ENCODE measurements around the gene SIVA1. TPM values are rescaled to one million over a fixed set of nuclear protein-coding genes. Genes with fewer than 3 reads are reported as not detected.

The SIVA1 gene, protein sequence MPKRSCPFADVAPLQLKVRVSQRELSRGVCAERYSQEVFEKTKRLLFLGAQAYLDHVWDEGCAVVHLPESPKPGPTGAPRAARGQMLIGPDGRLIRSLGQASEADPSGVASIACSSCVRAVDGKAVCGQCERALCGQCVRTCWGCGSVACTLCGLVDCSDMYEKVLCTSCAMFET
- 100 to 1,000 TPM in 1 of 4 donors, 10 to 100 TPM in 3; 49.7 to 103 (median 58.3) TPM for polyA plus RNA-seq (ENCODE audit: insufficient read length in 4 of 4)

DNA sequence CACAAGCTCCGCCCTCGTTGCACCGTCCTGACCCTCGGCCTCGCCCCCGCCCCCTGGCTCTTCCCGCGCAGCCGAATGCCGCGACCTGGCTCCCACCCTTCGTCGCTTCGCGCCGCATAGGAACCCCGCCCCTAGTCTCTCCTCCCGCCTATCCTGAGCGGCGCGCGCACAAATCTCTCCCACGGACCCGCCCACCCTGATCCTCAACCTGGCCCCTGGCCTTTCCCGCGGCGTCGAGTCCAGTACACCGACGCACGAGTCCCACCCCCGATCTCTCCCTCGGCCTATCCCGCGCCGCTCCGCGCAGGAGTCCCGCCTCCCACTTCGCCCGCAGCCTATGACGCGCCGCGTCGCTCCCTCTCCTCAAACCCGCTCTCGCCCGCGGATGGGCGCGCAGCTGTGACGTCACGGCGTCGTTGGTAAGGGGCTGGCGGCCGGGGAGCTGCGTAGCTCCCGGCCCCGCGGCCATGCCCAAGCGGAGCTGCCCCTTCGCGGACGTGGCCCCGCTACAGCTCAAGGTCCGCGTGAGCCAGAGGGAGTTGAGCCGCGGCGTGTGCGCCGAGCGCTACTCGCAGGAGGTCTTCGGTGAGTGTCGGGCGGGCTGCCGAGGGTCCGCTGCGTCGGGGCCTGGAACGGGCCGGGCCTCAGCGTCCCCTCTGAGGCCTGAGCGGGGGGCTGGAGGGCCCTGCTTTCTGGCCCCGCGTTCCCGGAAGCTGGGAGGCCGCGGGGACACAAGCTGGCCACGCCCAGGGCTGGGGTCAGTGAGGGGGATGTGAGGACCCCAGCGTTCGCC, at the start of gene SIVA1:
Gene SIVA1 (plus strand): TSS at position 413 of the 793 bp plus-strand sequence. CDS start 55 bp downstream, at position 468.
- peak; percentile 97 to 100 (median 98) for DNase-seq (ENCODE audit: low read depth in 4 of 4, low spot score in 3 of 4)

DNA sequence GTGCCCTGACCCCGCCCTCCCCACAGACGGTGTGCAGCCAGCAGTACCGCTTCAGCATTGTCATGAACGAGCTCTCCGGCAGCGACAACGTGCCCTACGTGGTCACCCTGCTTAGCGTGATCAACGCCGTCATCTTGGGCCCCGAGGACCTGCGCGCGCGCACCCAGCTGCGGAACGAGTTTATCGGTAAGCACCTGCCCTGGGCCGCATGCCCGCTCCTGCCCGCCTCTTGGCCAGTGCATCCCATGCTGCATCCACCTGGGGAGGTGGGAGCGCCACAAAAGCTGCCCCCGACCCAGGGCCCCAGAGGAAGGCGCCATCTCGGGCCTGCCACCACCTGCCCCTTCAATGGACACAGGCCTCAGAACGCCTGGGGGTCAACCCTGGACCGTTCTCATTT, 49.7 kb upstream of the SIVA1 start:
- no peak for DNase-seq (ENCODE audit: low read depth in 4 of 4, low spot score in 3 of 4)

DNA sequence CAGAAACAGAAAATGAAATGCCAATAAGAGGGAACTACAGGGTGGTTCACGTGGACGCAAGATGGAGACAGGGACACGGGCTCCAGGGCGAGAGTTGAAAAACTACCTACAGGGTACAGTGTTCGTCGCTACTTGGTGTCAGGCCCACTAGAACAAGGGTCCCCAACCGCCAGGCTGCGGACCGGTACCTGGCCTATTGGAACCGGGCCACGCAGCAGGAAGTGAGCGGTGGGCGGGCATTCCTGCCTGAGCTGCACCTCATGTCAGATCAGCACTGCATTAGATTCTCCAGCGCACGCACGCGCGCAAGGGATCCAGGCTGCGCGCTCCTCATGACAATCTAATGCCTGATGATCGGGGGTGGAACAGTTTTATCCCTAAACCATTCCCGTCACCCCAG, 48.7 kb upstream of the SIVA1 start:
- DNase-seq (ENCODE audit: low read depth in 4 of 4, low spot score in 3 of 4), result no peak

DNA sequence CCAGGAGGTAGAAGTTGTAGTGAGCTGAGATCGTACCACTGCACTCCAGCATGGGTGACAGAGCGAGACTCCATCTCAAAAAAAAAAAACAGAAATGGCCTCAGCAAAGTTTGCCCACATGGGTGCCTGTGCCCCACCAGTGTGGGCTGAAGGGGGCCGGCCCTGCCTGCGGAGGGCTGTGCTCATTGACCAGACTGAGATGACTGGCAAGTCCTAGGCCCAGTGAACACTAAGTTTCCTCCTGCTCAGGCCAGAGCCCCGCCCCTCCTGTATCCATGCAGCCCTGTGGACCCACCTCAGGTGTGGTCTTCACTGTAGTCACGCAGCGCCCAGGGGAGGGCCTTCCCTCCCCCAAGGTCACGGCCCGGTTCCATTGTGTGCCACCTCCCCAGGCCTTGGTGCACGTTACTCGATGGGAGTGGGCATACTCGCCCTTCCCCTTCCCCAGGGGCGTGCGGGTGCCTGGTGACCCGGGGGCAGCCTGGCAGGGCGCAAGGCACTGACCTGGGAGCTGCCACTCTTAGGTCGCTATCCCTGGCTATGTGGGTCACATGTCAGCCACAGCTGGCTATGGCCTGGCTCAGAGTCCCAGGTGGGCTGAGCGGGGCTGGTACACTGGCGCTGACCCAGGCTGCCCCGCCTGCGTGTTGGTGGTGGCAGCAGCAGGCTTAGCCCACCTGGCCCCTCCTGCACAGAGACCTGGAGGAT, 47.5 kb upstream of the SIVA1 start:
- DNase-seq (ENCODE audit: low read depth in 4 of 4, low spot score in 3 of 4), result no peak

DNA sequence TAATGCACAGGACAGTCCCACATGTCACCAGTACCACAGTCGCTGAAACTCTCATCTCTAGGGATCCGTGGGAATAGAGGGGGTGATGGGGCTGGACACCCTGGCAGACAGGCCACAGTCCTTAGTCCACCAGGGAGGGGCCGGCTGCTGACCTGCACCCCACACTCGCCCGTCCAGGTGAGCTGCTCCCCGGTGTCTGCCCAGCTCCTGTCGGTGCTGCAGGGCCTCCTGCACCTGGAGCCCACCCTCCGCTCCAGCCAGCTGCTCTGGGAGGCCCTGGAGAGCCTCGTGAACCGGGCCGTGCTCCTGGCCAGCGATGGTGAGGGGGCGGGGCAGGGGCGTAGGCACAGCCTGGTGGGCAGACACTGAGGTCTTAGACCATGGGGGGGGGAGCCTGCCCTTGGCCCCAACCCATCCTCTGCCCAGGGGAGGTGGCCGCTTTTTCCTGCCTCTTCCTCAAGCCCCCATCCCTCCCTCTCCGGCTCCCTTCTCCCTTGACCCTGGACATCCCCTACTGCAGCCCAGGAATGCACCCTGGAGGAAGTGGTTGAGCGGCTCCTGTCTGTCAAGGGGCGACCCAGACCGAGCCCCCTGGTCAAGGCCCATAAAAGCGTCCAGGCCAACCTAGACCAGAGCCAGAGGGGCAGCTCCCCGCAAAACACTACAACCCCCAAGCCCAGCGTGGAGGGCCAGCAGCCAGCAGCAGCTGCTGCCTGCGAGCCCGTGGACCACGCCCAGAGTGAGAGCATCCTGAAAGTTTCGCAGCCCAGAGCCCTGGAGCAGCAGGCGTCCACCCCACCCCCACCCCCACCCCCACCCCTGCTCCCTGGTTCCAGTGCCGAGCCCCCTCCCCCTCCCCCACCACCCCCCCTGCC, 46.0 kb upstream of the SIVA1 start:
- no peak for DNase-seq (ENCODE audit: low read depth in 4 of 4, low spot score in 3 of 4)

DNA sequence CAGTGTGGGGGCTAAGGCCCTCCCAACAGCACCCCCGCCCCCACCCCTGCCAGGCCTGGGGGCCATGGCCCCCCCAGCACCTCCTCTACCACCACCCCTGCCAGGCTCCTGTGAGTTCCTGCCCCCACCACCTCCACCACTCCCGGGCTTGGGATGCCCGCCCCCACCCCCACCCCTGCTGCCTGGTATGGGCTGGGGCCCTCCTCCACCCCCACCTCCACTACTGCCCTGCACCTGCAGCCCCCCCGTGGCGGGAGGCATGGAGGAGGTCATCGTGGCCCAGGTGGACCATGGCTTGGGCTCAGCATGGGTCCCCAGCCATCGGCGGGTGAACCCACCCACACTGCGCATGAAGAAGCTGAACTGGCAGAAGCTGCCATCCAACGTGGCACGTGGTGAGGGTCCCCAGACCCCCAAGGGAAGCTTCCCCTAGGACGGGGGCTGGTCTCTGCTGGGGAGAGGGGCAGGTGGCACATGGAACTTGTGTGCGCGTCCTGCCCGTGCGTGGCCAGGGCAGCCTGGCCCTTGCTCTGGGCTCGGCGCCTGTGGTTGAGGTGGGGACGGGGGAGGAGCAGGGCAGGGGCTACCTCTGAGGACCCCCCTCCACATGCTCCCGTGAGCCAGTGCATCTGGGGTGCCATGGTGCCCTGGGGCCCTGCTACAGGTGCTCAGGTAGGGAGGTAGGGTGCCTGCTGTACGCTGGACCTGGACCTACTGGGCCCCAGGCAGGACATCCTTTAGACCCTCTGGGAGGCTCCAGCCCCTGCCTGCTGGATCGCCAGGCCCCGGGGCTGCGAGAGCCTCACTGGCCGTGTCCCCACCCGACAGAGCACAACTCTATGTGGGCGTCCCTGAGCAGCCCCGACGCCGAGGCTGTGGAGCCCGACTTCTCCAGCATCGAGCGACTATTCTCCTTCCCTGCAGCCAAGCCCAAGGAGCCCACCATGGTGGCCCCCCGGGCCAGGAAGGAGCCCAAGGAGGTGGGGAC, 45.0 kb upstream of the SIVA1 start:
- DNase-seq (ENCODE audit: low read depth in 4 of 4, low spot score in 3 of 4), result no peak

DNA sequence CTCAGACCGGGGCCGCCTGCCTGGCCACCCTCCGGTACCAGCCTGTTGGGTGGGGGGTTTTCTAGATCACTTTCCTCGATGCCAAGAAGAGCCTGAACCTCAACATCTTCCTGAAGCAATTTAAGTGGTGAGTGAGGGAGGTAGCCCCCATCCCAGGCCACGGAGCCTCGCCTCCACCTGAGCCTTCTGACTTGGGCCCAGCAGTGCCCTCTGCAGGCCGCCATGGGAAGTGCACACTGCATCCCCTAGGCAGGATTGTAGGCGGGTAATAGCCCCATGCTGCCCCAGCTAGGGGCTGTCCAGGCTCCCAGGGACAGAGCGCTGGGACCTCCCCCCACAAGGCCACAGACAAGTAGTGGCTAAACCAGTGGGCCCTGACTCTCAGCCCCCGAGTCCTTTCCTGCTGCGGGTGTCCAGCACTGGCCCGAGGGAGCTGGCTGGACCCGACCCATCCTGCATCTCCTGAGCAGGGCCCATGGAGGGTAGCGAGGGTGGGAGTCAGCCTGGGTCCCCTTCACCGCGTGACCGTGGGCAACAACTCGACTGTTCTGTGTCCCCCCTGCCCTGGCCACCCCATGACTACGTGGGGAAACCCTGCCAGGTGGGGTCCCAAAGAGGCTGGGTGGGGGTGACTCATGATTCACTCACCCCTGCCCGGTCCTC, 44.2 kb upstream of the SIVA1 start:
- DNase-seq (ENCODE audit: low read depth in 4 of 4, low spot score in 3 of 4), result no peak

DNA sequence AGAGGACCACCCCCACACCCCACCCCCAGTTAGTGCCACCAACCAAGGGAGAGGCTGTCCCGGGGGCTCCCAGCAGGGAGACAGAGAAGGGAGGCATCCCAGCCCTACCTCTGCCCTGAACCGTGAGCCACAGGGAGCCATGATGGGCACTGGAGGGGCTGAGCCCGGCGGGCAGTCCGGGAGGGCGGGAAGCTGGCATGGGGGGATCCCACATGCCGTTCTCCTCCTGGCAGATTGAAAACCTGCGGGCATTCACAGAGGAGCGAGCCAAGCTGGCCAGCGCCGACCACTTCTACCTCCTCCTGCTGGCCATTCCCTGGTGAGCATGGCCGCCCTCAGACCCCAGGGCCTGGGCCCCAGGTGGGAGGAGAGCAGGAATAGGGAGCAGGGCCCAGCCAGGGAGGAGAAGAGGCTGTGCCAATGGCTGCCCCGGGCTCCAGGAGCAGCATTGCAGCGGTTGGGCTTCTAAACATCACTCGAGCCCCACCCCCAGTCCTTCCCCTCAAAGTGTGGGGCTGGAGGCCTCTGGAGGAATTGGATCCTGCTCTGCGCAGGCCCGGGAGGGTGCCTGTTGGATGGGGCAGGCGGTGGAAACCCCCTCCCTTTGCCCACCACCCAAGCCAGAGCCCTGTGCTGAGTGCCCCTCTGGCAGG, 43.4 kb upstream of the SIVA1 start:
- DNase-seq (ENCODE audit: low read depth in 4 of 4, low spot score in 3 of 4), result no peak

DNA sequence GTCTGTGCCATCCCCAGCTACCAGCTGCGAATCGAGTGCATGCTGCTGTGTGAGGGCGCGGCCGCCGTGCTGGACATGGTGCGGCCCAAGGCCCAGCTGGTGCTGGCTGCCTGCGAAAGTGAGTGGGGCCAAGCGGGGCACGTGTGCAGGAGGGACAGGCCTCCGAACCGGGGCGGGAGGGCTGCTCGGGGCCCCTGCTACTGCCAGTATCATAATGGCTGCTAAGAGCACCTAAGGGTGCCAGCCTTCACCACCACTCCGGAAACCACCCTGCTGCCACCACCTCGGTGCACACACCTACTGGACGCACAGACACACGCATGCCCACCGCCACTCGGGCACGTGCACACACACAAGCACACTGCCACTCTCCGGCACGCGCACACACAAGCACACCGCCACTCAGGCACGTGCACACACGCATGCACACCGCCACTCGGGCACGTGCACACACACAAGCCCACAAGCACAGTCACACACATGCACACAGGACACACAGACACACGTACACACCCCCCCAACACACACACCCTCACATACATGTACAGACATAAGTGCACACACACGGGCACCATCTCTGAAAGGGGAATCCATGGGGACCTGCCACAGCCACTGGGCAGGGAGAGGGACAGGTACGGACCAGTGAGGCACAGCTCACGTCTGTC, 42.7 kb upstream of the SIVA1 start:
- no peak for DNase-seq (ENCODE audit: low read depth in 4 of 4, low spot score in 3 of 4)

DNA sequence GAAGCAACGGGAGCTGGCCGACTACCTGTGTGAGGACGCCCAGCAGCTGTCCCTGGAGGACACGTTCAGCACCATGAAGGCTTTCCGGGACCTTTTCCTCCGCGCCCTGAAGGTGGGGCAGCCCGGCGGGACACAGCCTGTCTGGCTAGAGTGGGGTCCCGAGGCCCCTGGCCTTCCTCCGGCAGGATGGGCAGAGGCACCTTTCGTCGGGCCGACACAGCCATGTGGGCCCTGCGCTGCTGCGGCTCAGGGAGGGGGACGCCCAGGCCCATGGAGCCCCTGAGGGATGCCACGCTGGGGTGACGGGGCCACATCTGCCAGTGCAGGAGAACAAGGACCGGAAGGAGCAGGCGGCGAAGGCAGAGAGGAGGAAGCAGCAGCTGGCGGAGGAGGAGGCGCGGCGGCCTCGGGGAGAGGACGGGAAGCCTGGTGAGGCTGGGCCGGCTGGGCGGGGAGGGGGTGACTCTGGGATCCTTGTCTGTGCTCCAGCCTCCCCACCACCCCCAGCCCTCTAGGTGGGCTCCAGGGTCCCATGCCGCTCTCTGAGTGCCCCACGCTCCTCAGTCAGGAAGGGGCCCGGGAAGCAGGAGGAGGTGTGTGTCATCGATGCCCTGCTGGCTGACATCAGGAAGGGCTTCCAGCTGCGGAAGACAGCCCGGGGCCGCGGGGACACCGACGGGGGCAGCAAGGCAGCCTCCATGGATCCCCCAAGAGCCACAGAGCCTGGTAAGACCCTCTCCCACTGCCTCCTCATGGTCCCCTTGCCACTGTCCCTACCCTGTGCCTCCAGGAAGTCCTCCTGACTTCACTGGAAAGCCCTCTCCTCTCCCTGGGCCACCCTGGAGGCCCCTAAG, 39.8 kb upstream of the SIVA1 start:
- no peak for DNase-seq (ENCODE audit: low read depth in 4 of 4, low spot score in 3 of 4)

DNA sequence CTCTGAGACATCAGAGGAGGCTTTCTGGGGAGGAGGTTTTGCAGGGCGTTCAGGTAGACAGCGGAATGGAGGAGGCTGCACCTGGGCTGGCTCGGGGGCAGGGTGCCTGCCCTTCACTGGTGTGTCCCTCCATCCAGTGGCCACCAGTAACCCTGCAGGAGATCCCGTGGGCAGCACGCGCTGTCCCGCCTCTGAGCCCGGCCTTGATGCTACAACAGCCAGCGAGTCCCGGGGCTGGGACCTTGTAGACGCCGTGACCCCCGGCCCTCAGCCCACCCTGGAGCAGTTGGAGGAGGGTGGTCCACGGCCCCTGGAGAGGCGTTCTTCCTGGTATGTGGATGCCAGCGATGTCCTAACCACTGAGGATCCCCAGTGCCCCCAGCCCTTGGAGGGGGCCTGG, 38.9 kb upstream of the SIVA1 start:
- no peak for DNase-seq (ENCODE audit: low read depth in 4 of 4, low spot score in 3 of 4)

DNA sequence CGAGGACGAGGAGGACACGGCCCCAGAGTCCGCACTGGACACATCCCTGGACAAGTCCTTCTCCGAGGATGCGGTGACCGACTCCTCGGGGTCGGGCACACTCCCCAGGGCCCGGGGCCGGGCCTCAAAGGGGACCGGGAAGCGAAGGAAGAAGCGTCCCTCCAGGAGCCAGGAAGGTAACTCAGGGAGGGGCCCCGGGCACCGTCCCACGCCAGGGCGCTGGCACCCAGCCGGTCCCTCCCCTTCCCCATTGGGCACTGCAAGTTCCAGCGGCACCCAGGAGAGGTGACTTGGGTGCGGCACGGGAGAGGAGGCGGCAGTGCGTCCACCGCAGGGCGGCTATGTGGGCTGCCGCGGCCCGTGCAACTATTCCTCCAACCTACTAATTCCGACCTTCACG, 38.3 kb upstream of the SIVA1 start:
- DNase-seq (ENCODE audit: low read depth in 4 of 4, low spot score in 3 of 4), result no peak

DNA sequence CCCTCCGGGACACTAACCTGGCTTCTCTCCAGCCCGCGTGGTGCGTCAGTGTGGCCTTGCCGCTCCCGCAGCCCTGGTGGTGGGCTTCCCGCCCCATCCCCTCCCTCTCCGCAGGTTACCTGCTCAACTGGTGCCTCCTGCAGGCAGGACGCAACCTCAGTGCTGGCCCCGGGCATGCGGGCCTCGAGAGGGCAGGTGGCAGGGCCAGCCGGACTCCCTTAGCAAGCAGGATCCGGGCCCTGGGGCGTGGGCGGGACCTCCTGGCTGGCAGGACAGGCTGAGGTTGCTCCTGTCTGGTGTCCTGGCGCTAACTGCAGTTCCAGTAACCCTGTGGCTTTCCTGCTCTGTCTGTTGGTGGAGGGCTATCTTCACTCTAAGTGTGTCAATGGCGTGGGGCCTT, 37.5 kb upstream of the SIVA1 start:
- no peak for DNase-seq (ENCODE audit: low read depth in 4 of 4, low spot score in 3 of 4)

DNA sequence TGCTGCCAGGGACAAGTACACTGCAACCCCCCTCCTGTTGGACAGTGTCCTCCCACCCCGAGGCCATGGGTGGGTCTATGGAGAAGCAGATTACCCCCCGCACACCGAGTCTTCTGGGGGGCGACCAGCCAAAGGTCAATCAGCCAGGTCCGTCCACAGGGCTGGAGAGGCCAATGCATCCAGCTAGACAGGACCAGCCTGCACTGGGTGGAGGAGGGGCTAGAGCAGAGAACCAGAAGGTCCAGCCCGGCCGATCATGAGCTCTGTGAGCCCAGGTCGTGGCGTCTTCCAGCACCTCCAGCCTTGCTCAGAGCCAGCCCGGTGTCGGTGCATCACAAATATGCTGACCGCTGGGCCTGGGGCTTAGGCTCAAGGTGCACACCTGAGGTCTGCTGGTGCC, 37.1 kb upstream of the SIVA1 start:
- no peak for DNase-seq (ENCODE audit: low read depth in 4 of 4, low spot score in 3 of 4)

DNA sequence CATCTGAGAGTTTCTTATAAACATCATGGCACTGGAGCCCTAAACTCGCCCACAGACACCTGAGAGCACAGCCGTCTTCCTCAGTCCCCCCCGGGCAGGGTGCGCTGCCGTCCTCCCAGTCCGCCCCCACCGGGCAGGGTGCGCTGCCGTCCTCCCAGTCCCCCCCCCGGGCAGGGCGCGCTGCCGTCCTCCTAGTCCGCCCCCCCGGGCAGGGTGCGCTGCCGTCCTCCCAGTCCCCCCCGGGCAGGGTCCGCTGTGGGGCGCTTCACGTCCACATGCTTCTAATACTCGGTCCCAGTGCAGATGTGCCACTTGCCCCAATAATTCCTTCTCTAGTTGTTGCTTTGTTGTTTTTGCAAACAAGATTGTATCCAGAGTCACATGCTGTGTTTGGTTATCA, 35.8 kb upstream of the SIVA1 start:
- DNase-seq (ENCODE audit: low read depth in 4 of 4, low spot score in 3 of 4), result no peak

DNA sequence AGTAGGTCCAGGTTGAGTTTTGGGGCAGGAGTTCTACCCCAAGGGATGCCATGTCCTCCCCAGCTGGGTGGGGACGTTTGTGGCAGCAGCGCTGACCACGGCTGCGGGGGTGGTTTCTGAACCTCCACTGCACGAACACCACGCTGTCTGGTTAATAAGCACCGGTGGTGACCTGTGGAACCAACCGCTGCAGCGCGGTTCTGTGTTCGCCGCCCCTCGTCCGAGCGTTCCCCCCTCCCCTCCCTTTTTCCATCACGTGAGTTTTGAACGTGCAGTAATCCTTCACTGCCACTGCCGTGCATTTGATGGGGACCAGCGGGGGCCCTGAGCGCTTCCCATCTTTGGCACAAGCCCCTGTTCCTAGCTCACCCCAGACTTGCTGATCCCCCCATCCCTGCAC, 35.3 kb upstream of the SIVA1 start:
- DNase-seq (ENCODE audit: low read depth in 4 of 4, low spot score in 3 of 4), result no peak

DNA sequence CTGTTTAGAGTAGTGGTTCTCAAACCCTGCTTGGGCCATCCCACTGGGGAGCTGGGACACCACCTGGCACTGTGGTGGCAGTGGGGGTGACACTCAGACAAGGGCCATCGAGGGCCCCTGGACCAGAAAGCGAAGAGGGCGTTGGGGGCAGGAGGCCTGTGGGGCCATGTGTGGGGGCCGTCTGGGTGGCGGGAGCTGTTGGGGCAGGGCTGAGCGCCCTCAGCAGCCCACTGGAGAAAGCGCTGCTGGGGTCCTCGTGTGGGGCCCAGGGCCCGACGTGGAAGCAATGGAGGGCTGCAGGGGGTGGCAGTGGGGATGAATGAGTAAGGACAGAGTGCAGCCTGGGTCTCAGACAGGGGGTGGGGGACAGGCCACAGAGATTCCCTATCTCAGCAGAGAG, 34.8 kb upstream of the SIVA1 start:
- DNase-seq (ENCODE audit: low read depth in 4 of 4, low spot score in 3 of 4), result no peak
